Suprapubic skin (tissue), 4 donors: ENCODE measurements around the gene DGKQ.

ENCODE experiments used
- EP300 ChIP-seq: sonication (generic); formaldehyde crosslinking; IDR thresholded peaks from one replicate; pipeline ENCODE4 v1.6.1; 2017; ENCODE audit warnings: antibody characterized with exemption
- POLR2A ChIP-seq, 2 donors: fragments of 450-650 bp; IDR thresholded peaks; one replicate each; pipeline ENCODE4 v1.6.1; 2017; ENCODE audit warnings: antibody characterized with exemption in 2 of 2, mild to moderate bottlenecking in 2 of 2, moderate library complexity in 2 of 2
- POLR2AphosphoS5 ChIP-seq, 3 donors: sonication (generic); formaldehyde crosslinking; IDR thresholded peaks; one replicate each; pipeline ENCODE4 v1.6.1; 2017; ENCODE audit warnings: antibody characterized with exemption in 3 of 3
- TF ChIP-seq, protein P1 (sequence below), 2 donors: fragments of 200-600 bp in 1 of 2; fragments of 450-650 bp in 1 of 2; sonication (generic) in 1 of 2; IDR thresholded peaks; one replicate each; pipeline ENCODE4 v1.5.1; 2016 to 2019; ENCODE audit warnings: antibody characterized with exemption in 2 of 2, mild to moderate bottlenecking in 1 of 2, moderate library complexity in 1 of 2

GRCh38 chr4:996030-996996, 22.9 kb upstream of the DGKQ start:
- TF ChIP-seq EP300 (no peak), POLR2A (IDR thresholded peaks at IDR 0.05) (no peak), POLR2AphosphoS5 (IDR thresholded peaks at IDR 0.05) (no peak)
- TF ChIP-seq, protein P1, sequence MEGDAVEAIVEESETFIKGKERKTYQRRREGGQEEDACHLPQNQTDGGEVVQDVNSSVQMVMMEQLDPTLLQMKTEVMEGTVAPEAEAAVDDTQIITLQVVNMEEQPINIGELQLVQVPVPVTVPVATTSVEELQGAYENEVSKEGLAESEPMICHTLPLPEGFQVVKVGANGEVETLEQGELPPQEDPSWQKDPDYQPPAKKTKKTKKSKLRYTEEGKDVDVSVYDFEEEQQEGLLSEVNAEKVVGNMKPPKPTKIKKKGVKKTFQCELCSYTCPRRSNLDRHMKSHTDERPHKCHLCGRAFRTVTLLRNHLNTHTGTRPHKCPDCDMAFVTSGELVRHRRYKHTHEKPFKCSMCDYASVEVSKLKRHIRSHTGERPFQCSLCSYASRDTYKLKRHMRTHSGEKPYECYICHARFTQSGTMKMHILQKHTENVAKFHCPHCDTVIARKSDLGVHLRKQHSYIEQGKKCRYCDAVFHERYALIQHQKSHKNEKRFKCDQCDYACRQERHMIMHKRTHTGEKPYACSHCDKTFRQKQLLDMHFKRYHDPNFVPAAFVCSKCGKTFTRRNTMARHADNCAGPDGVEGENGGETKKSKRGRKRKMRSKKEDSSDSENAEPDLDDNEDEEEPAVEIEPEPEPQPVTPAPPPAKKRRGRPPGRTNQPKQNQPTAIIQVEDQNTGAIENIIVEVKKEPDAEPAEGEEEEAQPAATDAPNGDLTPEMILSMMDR (IDR thresholded peaks at IDR 0.05): no peak
